HepG2 (cell line): ENCODE results near the gene HCRTR1. TPM values are rescaled to one million over a fixed set of nuclear protein-coding genes. Genes with fewer than 3 reads are reported as not detected.
A peak's percentile ranks its signal among the peaks of the same experiment; 100 is the strongest.

Experiments
- IKZF4 ChIP-seq: sonication (generic); formaldehyde crosslinking; IDR thresholded peaks from 2 replicates; pipeline ENCODE4 v1.5.1; 2020; ENCODE audit warnings: borderline replicate concordance, mild to moderate bottlenecking, low read depth, missing genetic modification reagents; ENCODE audit errors: not compliant biosample characterization
- JUN ChIP-seq: sonication (generic); formaldehyde crosslinking; IDR thresholded peaks from 2 replicates; pipeline ENCODE4 v1.4.0; 2020; ENCODE audit warnings: mild to moderate bottlenecking, missing genetic modification reagents
- LCORL ChIP-seq, 2 experiments: fragments of 450-650 bp in 1 of 2; sonication (generic) in 1 of 2; formaldehyde crosslinking in 1 of 2; IDR thresholded peaks; 2 replicates each; pipeline versions ENCODE4 v1.5.0 to v1.6.1; 2017 to 2020; ENCODE audit warnings: antibody characterized with exemption in 1 of 2, missing genetic modification reagents in 1 of 2
- MEIS2 ChIP-seq: sonication (generic); formaldehyde crosslinking; IDR thresholded peaks from 2 replicates; pipeline ENCODE4 v1.9.0; 2021; ENCODE audit warnings: mild to moderate bottlenecking, missing genetic modification reagents
- NPAS2 ChIP-seq: sonication (generic); formaldehyde crosslinking; IDR thresholded peaks from 2 replicates; pipeline ENCODE4 v1.8.0; 2022; ENCODE audit warnings: mild to moderate bottlenecking, missing genetic modification reagents, borderline replicate concordance
- PRPF4 ChIP-seq: fragments of 200-400 bp; formaldehyde crosslinking; IDR thresholded peaks from 2 replicates; pipeline ENCODE4 v1.6.1; 2016; ENCODE audit warnings: low read length, low read depth; ENCODE audit not compliant: poor library complexity, severe bottlenecking
- SIX1 ChIP-seq: sonication (generic); formaldehyde crosslinking; IDR thresholded peaks from 2 replicates; pipeline ENCODE4 v1.4.0; 2020; ENCODE audit warnings: missing genetic modification reagents, borderline replicate concordance
- SRSF9 ChIP-seq: fragments of 200-400 bp; formaldehyde crosslinking; IDR thresholded peaks from 2 replicates; pipeline ENCODE4 v1.6.1; 2018; ENCODE audit warnings: borderline replicate concordance, mild to moderate bottlenecking, low read depth, low read length; ENCODE audit not compliant: insufficient read depth, poor library complexity, severe bottlenecking
- TBX3 ChIP-seq: fragments of 450-650 bp; IDR thresholded peaks from 2 replicates; pipeline ENCODE4 v1.6.1; 2017; ENCODE audit warnings: antibody characterized with exemption, mild to moderate bottlenecking, inconsistent platforms, borderline replicate concordance
- U2AF2 ChIP-seq: fragments of 200-400 bp; formaldehyde crosslinking; IDR thresholded peaks from 2 replicates; pipeline ENCODE4 v1.6.1; 2017; ENCODE audit warnings: low read depth, mild to moderate bottlenecking, low read length
- ZNF225 ChIP-seq: sonication (generic); formaldehyde crosslinking; IDR thresholded peaks from 2 replicates; pipeline ENCODE4 v1.4.0; 2020; ENCODE audit warnings: mild to moderate bottlenecking, missing genetic modification reagents
- ZNF24 ChIP-seq: fragments of 450-650 bp; IDR thresholded peaks from 2 replicates; pipeline ENCODE4 v1.6.1; 2017; ENCODE audit warnings: antibody characterized with exemption, mild to moderate bottlenecking
- ZNF263 ChIP-seq: sonication (generic); formaldehyde crosslinking; IDR thresholded peaks from 2 replicates; pipeline ENCODE4 v1.4.0; 2020; ENCODE audit warnings: missing genetic modification reagents
- ZNF326 ChIP-seq: sonication (generic); formaldehyde crosslinking; IDR thresholded peaks from 2 replicates; pipeline ENCODE4 v1.4.0; 2020; ENCODE audit warnings: missing genetic modification reagents, borderline replicate concordance
- ZNF557 ChIP-seq: sonication (generic); formaldehyde crosslinking; IDR thresholded peaks from 2 replicates; pipeline ENCODE4 v1.4.0; 2020; ENCODE audit warnings: missing genetic modification reagents
- ZNF7 ChIP-seq: IDR thresholded peaks from 2 replicates; pipeline ENCODE4 v1.6.1; 2016; ENCODE audit warnings: missing biosample characterization, missing genetic modification reagents
- ZSCAN12 ChIP-seq: sonication (generic); formaldehyde crosslinking; IDR thresholded peaks from 2 replicates; pipeline ENCODE4 v1.9.0; 2021; ENCODE audit warnings: mild to moderate bottlenecking, missing genetic modification reagents
- polyA plus RNA-seq, 8 experiments: library from polyadenylated mRNA; depleted of rRNA in 3 of 8; stranded (reverse) in 7 of 8; unstranded in 1 of 8; fragments of >200 nt; fragmentation: Illumina TruSeq in 4 of 8; extraction: Trizol in 4 of 8; gene quantifications; 2 replicates each; pipeline versions ENCODE4 v1.2.1 to v1.2.3, GENCODE V29; 2011 to 2016; ENCODE audit warnings: low read depth in 4 of 8, missing spikeins in 1 of 8, mixed read lengths in 1 of 8; ENCODE audit not compliant: insufficient read depth in 1 of 8
- total RNA-seq, 5 experiments: library from RNA; depleted of rRNA; stranded (reverse); fragments of >200 nt; fragmentation: Illumina TruSeq; extraction: Trizol; gene quantifications; 2 replicates each; pipeline ENCODE4 v1.2.3, GENCODE V29; 2016; ENCODE audit warnings: low read depth in 1 of 5
- TF ChIP-seq, protein P1 (sequence below): sonication (generic); formaldehyde crosslinking; conservative IDR thresholded peaks from 2 replicates; pipeline ENCODE4 v1.4.0; 2020; ENCODE audit warnings: mild to moderate bottlenecking, missing genetic modification reagents, moderate library complexity
- TF ChIP-seq, protein P2 (sequence below): sonication (generic); formaldehyde crosslinking; IDR thresholded peaks from 2 replicates; pipeline ENCODE4 v1.5.0; 2020; ENCODE audit warnings: missing genetic modification reagents
- TF ChIP-seq, protein P3 (sequence below): sonication (generic); formaldehyde crosslinking; conservative IDR thresholded peaks from 2 replicates; pipeline ENCODE4 v1.4.0; 2020; ENCODE audit warnings: missing genetic modification reagents
- TF ChIP-seq, protein P4 (sequence below): sonication (generic); formaldehyde crosslinking; IDR thresholded peaks from 2 replicates; pipeline ENCODE4 v1.5.1; 2020; ENCODE audit warnings: mild to moderate bottlenecking, moderate library complexity, missing genetic modification reagents

The HCRTR1 gene
- total and polyA plus RNA-seq, 2 of the 13 experiments (the other 11 are each of a cell fraction or from before 2014, with no cell fraction given), result not detected

DNA sequence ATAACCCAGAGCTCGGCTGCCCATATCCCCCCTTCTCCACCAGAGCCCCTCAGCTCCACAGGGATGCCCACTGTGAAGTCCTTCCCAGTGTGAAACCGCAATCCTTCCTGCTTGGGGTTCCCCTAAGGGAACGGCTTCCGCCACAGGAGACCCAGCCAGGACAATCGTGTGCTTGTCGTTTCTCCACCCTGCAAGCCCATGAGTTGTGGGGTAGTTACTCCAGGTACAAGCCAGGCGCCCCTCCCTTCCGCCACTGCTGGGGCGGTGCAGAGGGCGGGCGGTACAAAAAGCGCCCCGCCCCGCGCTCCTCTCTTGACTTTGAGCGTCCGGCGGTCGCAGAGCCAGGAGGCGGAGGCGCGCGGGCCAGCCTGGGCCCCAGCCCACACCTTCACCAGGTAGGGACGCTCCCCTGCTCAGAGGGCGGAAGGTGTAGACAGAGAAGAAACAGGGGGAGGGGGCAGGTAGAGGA lies 41.3 kb upstream of the HCRTR1 start, which contains the start of gene TINAGL1 (continued):
- TF ChIP-seq, protein P1, sequence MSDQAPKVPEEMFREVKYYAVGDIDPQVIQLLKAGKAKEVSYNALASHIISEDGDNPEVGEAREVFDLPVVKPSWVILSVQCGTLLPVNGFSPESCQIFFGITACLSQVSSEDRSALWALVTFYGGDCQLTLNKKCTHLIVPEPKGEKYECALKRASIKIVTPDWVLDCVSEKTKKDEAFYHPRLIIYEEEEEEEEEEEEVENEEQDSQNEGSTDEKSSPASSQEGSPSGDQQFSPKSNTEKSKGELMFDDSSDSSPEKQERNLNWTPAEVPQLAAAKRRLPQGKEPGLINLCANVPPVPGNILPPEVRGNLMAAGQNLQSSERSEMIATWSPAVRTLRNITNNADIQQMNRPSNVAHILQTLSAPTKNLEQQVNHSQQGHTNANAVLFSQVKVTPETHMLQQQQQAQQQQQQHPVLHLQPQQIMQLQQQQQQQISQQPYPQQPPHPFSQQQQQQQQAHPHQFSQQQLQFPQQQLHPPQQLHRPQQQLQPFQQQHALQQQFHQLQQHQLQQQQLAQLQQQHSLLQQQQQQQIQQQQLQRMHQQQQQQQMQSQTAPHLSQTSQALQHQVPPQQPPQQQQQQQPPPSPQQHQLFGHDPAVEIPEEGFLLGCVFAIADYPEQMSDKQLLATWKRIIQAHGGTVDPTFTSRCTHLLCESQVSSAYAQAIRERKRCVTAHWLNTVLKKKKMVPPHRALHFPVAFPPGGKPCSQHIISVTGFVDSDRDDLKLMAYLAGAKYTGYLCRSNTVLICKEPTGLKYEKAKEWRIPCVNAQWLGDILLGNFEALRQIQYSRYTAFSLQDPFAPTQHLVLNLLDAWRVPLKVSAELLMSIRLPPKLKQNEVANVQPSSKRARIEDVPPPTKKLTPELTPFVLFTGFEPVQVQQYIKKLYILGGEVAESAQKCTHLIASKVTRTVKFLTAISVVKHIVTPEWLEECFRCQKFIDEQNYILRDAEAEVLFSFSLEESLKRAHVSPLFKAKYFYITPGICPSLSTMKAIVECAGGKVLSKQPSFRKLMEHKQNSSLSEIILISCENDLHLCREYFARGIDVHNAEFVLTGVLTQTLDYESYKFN, result no peak
- TF ChIP-seq, protein P2, sequence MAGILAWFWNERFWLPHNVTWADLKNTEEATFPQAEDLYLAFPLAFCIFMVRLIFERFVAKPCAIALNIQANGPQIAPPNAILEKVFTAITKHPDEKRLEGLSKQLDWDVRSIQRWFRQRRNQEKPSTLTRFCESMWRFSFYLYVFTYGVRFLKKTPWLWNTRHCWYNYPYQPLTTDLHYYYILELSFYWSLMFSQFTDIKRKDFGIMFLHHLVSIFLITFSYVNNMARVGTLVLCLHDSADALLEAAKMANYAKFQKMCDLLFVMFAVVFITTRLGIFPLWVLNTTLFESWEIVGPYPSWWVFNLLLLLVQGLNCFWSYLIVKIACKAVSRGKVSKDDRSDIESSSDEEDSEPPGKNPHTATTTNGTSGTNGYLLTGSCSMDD (CRISPR knock-in tag), result no peak
- no peak for TF ChIP-seq ZSCAN12 (CRISPR knock-in tag)
- no peak for TF ChIP-seq TBX3
- TF ChIP-seq ZNF24, result no peak
- no peak for TF ChIP-seq MEIS2 (CRISPR knock-in tag)
- TF ChIP-seq, protein P3, sequence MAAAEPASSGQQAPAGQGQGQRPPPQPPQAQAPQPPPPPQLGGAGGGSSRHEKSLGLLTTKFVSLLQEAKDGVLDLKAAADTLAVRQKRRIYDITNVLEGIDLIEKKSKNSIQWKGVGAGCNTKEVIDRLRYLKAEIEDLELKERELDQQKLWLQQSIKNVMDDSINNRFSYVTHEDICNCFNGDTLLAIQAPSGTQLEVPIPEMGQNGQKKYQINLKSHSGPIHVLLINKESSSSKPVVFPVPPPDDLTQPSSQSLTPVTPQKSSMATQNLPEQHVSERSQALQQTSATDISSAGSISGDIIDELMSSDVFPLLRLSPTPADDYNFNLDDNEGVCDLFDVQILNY (CRISPR knock-in tag), result no peak
- no peak for TF ChIP-seq NPAS2 (CRISPR knock-in tag)
- TF ChIP-seq, protein P4, sequence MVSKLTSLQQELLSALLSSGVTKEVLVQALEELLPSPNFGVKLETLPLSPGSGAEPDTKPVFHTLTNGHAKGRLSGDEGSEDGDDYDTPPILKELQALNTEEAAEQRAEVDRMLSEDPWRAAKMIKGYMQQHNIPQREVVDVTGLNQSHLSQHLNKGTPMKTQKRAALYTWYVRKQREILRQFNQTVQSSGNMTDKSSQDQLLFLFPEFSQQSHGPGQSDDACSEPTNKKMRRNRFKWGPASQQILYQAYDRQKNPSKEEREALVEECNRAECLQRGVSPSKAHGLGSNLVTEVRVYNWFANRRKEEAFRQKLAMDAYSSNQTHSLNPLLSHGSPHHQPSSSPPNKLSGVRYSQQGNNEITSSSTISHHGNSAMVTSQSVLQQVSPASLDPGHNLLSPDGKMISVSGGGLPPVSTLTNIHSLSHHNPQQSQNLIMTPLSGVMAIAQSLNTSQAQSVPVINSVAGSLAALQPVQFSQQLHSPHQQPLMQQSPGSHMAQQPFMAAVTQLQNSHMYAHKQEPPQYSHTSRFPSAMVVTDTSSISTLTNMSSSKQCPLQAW (CRISPR knock-in tag), result peak; percentile 22; the same call in 1 of the 2 replicates
- no peak for TF ChIP-seq ZNF225 (CRISPR knock-in tag)
- no peak for TF ChIP-seq JUN (CRISPR knock-in tag)
- no peak for TF ChIP-seq IKZF4 (CRISPR knock-in tag)
- no peak for TF ChIP-seq PRPF4
- no peak for TF ChIP-seq ZNF557 (CRISPR knock-in tag)
- no peak for TF ChIP-seq ZNF7
- TF ChIP-seq LCORL (IDR thresholded peaks at IDR 0.05), result no peak
- peak; percentile 61; the same call in 1 of the 2 replicates for TF ChIP-seq LCORL (CRISPR knock-in tag; IDR thresholded peaks at IDR 0.05)
- no peak for TF ChIP-seq U2AF2
- no peak for TF ChIP-seq SRSF9
- no peak for TF ChIP-seq ZNF263
- TF ChIP-seq ZNF326 (CRISPR knock-in tag), result no peak
- no peak for TF ChIP-seq SIX1 (CRISPR knock-in tag)
